HUES6 (cell line): ENCODE results near the gene NTRK3.

Experiments used
- H3K27ac ChIP-seq: 2 replicates; pipeline ENCODE4 v1.7.0; 2013; ENCODE audit warnings: low read depth, mild to moderate bottlenecking, low read length, inconsistent platforms
- H3K27me3 ChIP-seq: 2 replicates; pipeline ENCODE4 v1.6.1; 2013; ENCODE audit warnings: low read length; ENCODE audit not compliant: control insufficient read depth, insufficient read depth
- H3K36me3 ChIP-seq: 2 replicates; pipeline ENCODE4 v1.6.1; 2013; ENCODE audit warnings: low read length; ENCODE audit not compliant: control insufficient read depth, insufficient read depth
- H3K4me1 ChIP-seq: 2 replicates; pipeline ENCODE4 v1.6.1; 2013; ENCODE audit warnings: low read length; ENCODE audit not compliant: control insufficient read depth, insufficient read depth
- H3K4me3 ChIP-seq: 2 replicates; pipeline ENCODE4 v1.5.1; 2013; ENCODE audit warnings: low read depth, low read length
- H3K9ac ChIP-seq: one replicate; pipeline ENCODE4 v1.6.1; 2013; ENCODE audit warnings: mild to moderate bottlenecking, low read length
- H3K9me3 ChIP-seq: 2 replicates; pipeline ENCODE4 v1.6.1; 2013; ENCODE audit warnings: low read depth, low read length; ENCODE audit not compliant: control insufficient read depth, insufficient read depth

The NTRK3 gene

DNA sequence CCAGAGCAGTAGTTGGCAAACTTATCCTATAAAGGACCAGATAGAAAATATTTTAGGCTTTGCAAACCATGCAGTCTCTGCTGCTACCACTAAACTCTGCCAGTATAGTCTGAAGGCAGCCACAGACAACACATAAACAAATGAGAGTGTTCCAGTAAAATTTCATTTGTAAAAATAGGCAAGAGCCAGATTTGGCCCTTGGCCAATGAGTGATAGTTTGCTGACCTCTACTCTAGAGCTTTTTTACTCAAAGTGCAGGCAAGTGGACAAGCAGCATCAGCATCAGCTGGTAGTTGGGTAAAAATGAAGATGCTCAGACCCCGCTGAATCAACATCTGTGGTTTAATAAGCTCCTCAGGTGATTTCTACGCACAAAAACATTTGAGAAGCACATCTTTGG is 269.8 kb downstream of the NTRK3 start:
- Histone ChIP-seq H3K36me3 (no peaks in the 10 kb centered on the region), H3K27me3 (peaks cover 4% of the 10 kb centered on the region; the same call in 1 of the 2 replicates), H3K9ac (no peak overlapping the region), H3K4me3 (no peak overlapping the region), H3K27ac (no peak overlapping the region), H3K4me1 (no peaks in the 10 kb centered on the region), H3K9me3 (no peaks in the 10 kb centered on the region)

DNA sequence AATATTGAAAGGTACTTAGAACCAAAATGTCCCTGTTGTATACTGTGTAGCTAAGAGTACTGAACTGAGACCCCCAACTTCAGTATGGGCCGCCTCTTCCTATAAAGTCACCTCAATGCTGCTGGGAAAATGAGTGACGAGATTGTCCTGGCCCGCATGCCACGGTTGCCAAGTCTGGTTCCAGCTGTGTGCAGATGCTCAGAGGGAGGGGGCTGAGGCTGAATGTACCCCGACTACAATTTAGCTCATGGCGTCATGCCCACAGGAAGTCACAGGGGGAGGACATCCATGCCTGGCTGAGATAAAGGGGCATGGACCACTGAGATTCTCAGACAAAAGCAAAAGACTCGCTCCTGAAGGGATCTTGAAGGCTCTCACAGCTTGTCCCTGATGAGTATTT is 271.1 kb downstream of the NTRK3 start:
- Histone ChIP-seq H3K36me3 (no peaks in the 10 kb centered on the region), H3K27ac (no peak overlapping the region), H3K9me3 (no peaks in the 10 kb centered on the region), H3K4me1 (no peaks in the 10 kb centered on the region), H3K9ac (no peak overlapping the region), H3K27me3 (no peaks in the 10 kb centered on the region), H3K4me3 (no peak overlapping the region)

DNA sequence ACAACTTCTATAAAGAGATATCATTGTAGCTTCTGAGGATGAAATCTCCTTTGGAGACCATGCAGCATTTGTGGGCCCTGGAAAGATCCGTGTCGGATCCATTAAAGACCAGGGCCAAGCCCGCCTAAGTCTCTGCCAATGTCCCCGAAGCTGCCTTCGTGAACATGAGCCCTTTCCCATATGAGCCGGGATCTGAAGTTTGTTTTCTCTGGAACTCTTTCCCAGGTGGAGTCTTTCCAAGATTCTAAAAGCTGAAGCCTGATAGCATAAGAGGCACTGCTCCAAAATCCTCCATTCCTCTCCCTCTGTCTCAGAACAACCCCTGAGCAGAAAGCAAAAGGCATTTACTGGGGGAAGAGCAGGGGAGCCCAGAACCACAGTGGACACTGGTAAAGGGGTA is 274.6 kb downstream of the NTRK3 start:
- Histone ChIP-seq H3K9me3 (no peaks in the 10 kb centered on the region), H3K27me3 (no peaks in the 10 kb centered on the region), H3K9ac (no peak overlapping the region), H3K4me1 (no peaks in the 10 kb centered on the region), H3K27ac (no peak overlapping the region), H3K4me3 (no peak overlapping the region), H3K36me3 (no peaks in the 10 kb centered on the region)

DNA sequence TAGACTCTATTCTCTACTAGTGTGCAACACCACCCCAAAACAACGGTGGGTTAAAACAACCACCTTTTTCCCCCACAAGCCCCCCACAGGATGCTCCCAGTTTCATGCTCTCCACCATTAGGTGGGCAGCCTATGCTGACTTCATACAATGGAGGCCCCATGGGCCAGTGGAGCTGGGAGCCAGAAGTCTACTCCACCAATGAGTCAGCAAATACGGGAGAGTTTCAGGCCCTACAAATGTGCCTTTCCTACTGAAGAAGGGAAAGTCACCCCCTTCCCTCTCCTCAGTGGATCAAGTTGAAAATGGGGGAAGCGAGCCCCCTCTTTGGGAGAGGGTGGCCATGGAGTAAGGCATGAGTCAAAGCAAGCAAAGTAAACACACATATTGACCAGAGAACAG is 278.6 kb downstream of the NTRK3 start:
- Histone ChIP-seq H3K9me3 (no peaks in the 10 kb centered on the region), H3K36me3 (no peaks in the 10 kb centered on the region), H3K4me1 (no peaks in the 10 kb centered on the region; the same call in 1 of the 2 replicates), H3K27ac (no peak overlapping the region), H3K27me3 (no peaks in the 10 kb centered on the region; the same call in 1 of the 2 replicates), H3K9ac (no peak overlapping the region), H3K4me3 (no peak overlapping the region)

DNA sequence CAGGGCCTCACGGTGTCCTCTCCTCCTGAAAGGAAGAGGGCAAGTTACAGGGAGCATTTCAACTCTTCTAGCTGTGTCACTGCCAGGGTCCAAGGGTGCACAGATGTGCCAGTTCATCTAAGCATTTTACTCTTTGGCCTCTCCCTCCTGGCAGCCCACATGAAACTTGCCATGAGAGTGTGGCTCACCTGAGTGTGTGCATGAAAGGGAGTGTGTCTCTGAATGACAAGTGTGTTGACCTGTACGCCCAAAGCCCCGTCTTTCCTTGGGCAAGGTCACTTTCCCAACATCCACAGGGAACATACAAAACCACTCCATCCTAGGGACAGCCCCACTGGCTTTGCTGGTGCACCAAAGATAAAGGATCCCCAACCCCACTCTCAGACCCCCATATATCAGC is 280.0 kb downstream of the NTRK3 start:
- H3K27me3 ChIP-seq = no peaks in the 10 kb centered on the region; the same call in 1 of the 2 replicates
- no peak overlapping the region for H3K27ac ChIP-seq
- H3K4me3 ChIP-seq = no peak overlapping the region
- H3K36me3 ChIP-seq = no peaks in the 10 kb centered on the region
- H3K9me3 ChIP-seq = no peaks in the 10 kb centered on the region
- no peaks in the 10 kb centered on the region; the same call in 1 of the 2 replicates for H3K4me1 ChIP-seq
- H3K9ac ChIP-seq = no peak overlapping the region

DNA sequence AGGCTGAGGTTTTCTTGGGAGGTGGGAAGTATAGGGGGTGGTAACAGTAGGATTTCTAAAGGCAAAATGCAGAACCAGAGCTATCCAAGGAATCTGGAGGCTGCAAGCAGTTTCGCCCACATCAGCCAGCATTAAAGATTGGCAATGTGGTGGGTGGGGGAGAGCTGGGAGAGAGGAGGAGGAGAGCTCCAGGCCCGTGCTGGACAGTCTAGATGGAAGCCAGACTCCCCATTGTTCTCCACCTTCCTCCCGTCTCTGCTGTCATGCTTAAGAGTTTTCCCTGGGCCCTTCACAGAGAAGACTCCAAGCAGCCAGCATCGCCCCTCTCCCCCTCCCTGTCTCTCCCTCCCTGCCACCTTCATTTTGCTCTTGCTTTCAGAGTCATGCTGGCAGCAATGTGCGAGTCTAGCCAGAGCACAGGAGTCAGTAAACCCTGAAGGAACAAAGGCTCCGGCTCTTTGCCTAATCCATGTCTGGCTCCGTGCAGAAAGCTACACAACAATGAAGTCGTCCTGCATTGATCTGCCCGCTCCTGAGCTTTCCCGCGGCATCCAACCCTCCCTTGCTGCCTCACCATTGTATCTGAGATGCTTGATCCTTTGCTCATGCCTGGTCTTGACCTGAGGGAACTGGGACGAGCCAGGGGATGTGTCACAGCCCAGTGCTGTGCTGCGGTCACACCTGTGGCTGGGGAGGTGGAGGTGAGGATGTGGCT is 282.9 kb downstream of the NTRK3 start:
- Histone ChIP-seq H3K27ac (no peak overlapping the region), H3K4me1 (no peaks in the 10 kb centered on the region; the same call in 1 of the 2 replicates), H3K27me3 (no peaks in the 10 kb centered on the region; the same call in 1 of the 2 replicates), H3K4me3 (no peak overlapping the region), H3K9ac (no peak overlapping the region), H3K9me3 (no peaks in the 10 kb centered on the region), H3K36me3 (no peaks in the 10 kb centered on the region)

DNA sequence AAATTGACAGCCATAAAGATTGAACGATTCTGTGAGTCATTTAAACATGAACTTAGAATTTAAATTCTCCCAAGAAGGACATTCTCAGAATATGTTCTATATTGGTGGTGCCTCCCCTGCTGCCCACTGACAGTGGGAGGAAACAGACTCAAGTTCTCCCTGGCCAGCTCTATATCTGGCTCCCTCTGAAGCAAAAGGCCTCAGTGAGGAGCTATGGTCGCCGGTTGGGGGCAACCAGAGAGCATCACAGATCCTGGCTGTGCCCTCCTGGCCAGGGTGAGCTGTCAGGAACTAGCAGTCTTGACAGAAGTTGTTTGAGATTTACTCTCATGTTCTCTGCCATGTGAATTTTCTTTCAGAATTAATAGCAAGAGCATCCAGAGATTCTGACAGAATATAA is 285.5 kb downstream of the NTRK3 start:
- Histone ChIP-seq H3K9me3 (no peaks in the 10 kb centered on the region), H3K36me3 (no peaks in the 10 kb centered on the region)

DNA sequence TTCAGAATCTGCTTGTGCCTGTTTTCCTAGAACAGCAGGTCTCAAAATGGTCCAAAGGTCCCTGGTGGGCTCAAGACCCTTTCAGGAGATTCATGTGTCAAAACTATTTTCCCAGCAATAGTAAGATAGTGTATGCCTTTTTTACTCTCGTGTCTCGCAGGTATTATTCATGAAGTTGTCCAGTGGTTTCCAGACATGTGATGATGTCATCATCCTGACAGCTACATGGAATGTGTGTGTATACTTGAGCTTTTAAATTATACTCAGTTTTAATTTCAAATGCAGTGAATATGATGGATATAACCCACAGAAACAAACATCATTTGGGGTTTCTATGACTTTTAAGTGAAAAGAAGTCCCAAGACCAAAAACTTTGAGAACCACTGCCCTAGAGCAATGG is 288.6 kb downstream of the NTRK3 start:
- Histone ChIP-seq H3K4me1 (no peaks in the 10 kb centered on the region), H3K9ac (no peak overlapping the region), H3K27me3 (no peaks in the 10 kb centered on the region), H3K36me3 (no peaks in the 10 kb centered on the region), H3K9me3 (no peaks in the 10 kb centered on the region), H3K4me3 (no peak overlapping the region), H3K27ac (no peak overlapping the region)

More for the DNA sequence above, 285.5 kb downstream of the NTRK3 start:
- no peak overlapping the region for H3K27ac ChIP-seq
- H3K4me1 ChIP-seq = no peaks in the 10 kb centered on the region; the same call in 1 of the 2 replicates
- no peak overlapping the region for H3K4me3 ChIP-seq
- no peak overlapping the region for H3K9ac ChIP-seq
- H3K27me3 ChIP-seq = no peaks in the 10 kb centered on the region

DNA sequence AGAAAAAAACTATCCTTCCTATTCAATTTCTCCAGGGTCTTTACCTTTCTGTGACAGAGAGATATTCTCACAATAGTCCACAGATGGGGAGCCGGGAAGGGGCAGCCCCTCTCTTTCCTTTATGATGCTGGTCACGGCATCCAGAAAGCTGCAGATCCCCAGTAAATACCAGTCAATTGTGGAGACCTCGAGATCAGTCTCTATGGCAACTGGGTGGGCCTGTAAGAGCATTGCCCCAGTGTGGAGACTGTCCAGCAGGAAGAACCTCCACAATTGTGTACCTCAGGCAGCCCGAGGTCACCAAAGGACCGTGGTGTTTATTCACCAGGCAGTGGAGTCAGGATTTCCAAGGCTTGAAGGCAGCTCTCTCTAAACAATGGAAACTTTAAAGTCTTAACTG is 291.2 kb downstream of the NTRK3 start:
- H3K27me3 ChIP-seq = no peaks in the 10 kb centered on the region
- H3K4me1 ChIP-seq = no peaks in the 10 kb centered on the region
- no peaks in the 10 kb centered on the region for H3K36me3 ChIP-seq

DNA sequence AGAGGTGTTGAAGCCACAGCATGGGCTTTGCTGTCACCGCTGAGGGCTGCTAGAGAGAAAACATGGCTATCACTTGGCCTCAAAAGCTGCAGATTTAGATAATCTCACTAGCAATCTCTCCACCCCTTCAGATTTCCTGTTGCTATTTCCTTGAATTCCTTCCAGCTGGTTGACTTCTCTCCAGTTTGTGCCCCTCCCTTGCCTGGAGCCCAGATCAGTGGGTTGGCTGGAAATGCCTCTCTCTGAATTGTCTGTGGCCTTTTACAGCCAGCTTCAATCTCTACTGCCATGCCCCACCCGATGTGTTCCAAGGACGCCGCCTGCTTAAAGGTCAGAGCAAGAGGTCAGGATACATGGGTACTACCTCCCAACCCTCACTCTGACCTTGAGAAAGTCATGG is 294.1 kb downstream of the NTRK3 start:
- H3K9me3 ChIP-seq = no peaks in the 10 kb centered on the region
- H3K27ac ChIP-seq = no peak overlapping the region
- H3K36me3 ChIP-seq = no peaks in the 10 kb centered on the region
- no peaks in the 10 kb centered on the region for H3K4me1 ChIP-seq
- no peak overlapping the region for H3K9ac ChIP-seq
- H3K27me3 ChIP-seq = peaks cover 14% of the 10 kb centered on the region; the same call in 1 of the 2 replicates
- no peak overlapping the region for H3K4me3 ChIP-seq

More for the DNA sequence above, 291.2 kb downstream of the NTRK3 start:
- H3K27ac ChIP-seq = no peak overlapping the region
- no peak overlapping the region for H3K9ac ChIP-seq
- no peak overlapping the region for H3K4me3 ChIP-seq
- no peaks in the 10 kb centered on the region for H3K9me3 ChIP-seq

DNA sequence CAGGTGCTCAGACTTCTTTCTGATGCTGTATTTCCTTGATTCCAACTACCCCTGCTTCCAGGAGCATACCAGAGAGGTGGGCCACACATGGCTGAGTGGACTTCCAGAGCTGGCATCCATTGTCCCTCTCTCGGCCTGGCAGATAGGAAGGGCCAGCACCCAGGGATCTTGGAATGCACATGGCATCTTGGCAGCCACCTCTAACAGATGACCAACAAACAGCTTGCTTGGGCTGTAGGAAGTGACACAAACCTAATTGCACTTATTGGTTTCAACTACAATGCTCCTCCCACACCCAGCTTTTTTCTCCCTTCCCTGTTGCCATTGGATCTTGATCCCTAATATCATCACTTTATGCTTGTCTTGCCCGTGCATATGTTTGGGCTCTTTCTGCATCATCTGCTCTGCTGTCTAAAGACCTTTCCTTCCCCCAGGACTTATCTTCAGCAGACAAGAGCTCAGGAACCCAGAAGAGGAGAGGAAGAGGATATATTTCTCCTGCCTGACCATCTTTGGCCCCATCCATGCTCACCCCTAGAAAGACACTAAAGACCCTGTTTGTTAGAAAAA is 294.6 kb downstream of the NTRK3 start:
- Histone ChIP-seq H3K36me3 (no peaks in the 10 kb centered on the region), H3K4me3 (no peak overlapping the region), H3K9me3 (no peaks in the 10 kb centered on the region), H3K9ac (no peak overlapping the region), H3K27ac (no peak overlapping the region), H3K4me1 (no peaks in the 10 kb centered on the region), H3K27me3 (peaks cover 14% of the 10 kb centered on the region; the same call in 1 of the 2 replicates)
